HG03139 (cell line): ENCODE measurements around the gene BATF.

Experiments
- ATAC-seq: cut with Tn5 transposase; IDR thresholded peaks from one replicate; pipeline ENCODE4 v1.9.1; 2021; ENCODE audit not compliant: unreplicated experiment

BATF gene

GRCh38 chr14:75559451-75560222 lies 37.4 kb downstream of the BATF start:
- no peak for ATAC-seq

DNA sequence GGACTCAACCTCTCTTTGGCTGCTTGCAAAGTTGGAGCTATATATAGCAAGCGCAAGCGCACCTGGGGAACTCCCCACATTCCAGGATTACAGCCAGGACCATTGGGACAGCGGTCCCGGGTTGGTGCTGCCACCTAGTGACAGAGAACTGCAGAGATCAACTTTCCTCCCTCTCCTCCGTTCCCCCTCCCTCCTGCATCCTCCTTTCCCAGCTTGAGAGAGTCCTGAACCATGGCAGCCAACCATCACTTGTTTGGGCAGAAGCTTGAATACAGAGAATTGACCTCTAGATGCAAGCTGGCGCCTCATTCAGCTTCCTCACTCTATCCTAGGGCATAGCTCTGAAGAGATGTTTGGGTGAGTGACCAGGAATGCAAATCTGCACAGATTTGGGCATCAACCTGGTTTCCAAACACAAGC lies 38.8 kb downstream of the BATF start:
- ATAC-seq = no peak

DNA sequence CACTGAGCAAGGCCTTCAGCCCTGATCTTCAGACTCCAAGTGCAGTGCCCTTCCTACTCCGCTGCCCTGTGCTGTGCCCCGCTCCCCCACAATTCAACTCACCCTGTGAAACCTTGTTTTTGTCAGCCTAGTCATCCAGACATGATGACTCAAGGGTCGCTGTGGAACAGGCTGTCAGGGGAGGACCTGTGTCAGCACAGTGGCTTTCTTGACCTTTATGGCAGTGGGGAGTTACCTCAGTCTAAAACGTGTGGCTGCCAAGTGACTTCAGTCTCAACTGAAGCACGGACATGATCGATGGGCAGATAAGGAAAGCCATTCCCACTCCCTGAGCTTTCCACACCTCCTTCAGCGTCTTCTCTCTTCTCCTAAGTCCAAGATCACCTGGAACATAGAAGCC lies 39.8 kb downstream of the BATF start:
- no peak for ATAC-seq

- ATAC-seq = no peak
Observed at GRCh38 chr14:75562489-75562888, 40.2 kb downstream of the BATF start.

GRCh38 chr14:75563931-75564330 lies 41.7 kb downstream of the BATF start:
- no peak for ATAC-seq

DNA sequence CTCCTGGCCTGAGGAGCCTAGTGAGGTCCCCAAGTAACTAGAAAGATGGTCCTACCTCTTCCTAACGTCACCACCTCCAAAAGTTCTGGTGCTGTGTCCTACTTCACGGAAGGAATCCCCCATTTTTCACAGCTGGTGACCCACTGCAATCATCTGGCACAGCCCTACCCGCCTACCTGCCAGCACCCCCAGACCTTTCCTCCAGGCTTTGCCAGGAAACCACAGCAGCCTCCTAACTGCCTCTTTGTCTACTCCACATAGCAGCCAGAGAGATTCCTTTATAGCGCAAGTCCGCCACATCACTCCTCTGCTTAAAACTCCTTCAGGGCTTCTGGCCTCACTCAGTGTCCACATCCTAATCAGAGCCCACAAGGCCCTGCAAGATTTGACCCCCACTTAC lies 42.8 kb downstream of the BATF start:
- no peak for ATAC-seq

GRCh38 chr14:75566321-75566720 lies 44.1 kb downstream of the BATF start:
- ATAC-seq = no peak

GRCh38 chr14:75566752-75567151 lies 44.5 kb downstream of the BATF start:
- no peak for ATAC-seq

DNA sequence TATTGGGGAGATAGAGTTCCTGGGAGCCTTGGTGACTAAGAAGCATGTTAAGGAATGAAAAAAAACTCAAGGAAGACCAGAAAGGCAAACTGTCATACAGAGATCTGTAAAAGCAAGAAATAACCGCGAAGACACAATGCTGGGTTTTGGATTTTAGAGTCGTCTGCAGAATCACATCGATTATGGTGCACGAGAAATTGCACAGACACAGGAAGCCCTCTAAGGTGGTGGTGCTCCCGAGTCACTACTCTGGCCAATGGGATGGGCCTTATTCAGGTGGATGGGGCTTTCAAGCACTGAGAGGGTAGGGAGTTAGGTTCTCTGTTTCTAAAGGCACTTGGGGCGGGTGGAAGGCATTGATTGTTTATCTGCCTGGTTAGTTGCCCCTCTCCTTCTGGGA lies 45.9 kb downstream of the BATF start:
- ATAC-seq = no peak

- no peak for ATAC-seq
Observed at GRCh38 chr14:75568791-75569190, 46.5 kb downstream of the BATF start.

DNA sequence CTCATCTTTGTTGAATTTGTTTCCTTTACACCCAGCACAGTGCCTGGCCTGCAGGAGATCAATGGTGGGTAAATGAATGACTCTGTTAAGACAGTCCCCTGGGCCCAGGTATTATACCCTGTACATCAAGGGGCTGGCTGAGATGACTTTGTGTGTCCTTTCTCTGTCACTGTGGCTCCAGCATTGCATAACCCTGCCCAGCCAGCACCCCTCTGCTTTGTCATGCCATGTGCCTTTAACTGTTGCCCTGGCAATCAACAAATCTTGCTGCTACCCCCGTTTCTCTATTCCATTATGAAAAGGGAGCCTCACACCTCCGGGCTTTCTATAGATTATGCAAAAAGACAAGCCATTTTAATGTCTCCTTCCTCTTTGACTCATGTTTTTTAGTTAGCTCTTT lies 48.5 kb downstream of the BATF start:
- ATAC-seq = no peak

- no peak for ATAC-seq
Observed at GRCh38 chr14:75572104-75572503, 49.8 kb downstream of the BATF start.

DNA sequence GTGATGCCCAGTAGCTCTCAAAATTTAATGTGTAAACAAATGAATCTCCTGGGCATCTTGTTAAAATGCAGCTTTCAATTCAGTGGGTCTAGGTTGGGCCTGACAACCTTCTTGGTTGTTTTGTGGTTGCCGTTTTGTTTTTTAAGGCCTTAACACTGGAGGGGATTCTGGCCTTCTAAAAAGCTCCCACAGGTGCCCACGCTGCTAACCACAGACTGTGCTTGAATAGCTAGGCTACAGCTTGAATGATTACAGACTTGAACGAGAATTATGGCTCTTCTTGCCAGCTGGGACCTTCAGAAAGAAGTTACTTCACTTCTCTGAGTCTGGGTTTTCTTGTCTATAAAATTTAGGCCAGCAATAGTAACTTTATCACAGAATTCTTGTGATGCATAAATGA lies 54.8 kb downstream of the BATF start:
- ATAC-seq = no peak

- ATAC-seq = no peak
Observed at GRCh38 chr14:75577729-75578101, 55.4 kb downstream of the BATF start.

GRCh38 chr14:75578102-75578785 lies 56.0 kb downstream of the BATF start, which contains the start of gene FLVCR2:
TSS of gene FLVCR2 (plus strand) at chr14:75578620. CDS start at chr14:75578973, 353 bp downstream.
- ATAC-seq = no peak

- ATAC-seq = no peak
Observed at GRCh38 chr14:75578786-75579337, 56.6 kb downstream of the BATF start.

- ATAC-seq = no peak
Observed at GRCh38 chr14:75579338-75579864, 57.1 kb downstream of the BATF start.

GRCh38 chr14:75579882-75580281 lies 57.6 kb downstream of the BATF start:
- ATAC-seq = no peak

DNA sequence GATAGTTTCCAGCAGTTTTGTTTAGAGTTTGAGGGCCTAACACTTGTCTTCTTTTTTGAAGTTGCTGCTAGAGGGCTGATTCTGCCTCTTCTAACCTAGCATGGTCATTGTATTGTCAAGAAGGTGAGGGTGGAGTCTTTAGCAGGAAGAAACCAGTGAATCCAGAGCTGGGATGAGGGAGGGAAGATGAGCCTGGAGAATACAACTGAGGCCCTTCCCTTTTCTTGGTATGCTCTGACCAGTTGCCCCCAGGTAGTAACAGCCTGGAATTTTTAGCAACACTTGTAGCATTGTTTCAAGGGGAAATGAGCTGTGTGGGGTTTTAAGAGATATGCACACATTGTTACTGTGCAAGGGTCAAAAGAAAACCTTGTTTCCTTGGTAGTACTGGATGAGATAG lies 65.1 kb downstream of the BATF start:
- ATAC-seq = no peak

DNA sequence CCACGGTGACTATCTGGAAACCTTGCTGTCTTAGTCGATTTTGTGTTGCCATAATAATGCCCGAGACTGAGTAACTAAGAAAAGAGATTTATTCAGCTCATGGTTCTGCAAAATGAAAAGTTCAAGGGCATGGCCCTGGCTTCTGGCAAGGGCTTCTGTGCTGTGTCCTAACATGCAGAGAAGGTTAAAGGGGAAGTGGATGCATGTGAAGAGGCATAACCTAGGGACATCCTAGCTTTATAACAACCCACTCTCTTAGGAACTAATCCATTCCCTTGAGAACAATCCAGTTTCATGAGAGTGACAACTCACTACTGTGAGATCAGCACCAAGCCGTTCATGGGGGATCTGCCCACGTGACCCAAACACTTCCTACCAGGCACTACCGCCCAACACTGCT lies 67.7 kb downstream of the BATF start:
- no peak for ATAC-seq

DNA sequence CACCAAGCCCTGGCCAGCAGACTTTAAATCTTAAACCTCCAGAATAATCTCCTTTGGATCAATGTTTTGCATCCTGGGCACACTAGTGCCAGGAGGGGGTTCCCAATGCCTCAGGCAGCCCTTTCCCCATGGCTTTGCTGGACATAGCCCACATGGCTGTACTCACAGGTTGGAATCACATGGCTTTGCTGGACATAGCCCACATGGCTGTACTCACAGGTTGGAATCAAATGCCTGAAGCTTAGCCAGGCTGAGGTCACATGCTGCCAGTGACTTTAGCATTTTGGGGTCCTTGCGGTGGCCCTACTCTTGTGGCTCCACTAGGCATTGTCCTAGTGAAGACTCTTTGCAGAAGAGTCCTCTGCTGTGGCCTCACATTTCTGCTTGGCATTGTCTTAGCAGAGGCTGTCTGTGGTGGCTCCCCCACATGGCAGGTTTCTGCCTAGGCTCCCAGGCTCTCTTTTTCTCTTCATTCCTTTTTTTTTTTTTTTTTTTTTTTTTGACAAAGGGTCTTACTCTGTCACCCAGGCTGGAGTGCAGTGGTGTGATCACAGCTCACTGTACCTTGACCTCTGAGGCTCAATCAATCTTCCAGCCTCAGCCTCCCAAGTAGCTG lies 69.2 kb downstream of the BATF start:
- ATAC-seq = no peak
